Colonic mucosa (tissue), 4 donors: Measurements from ENCODE around the gene DDX6. TPM values are rescaled to one million over a fixed set of nuclear protein-coding genes. Genes with fewer than 3 reads are reported as not detected.

Experiments used
- DNase-seq: peaks from one replicate; pipeline ENCODE4 v3.0.0-alpha.2; 2020
- H3K27ac ChIP-seq: fragments of 200-600 bp; one replicate; pipeline ENCODE4 v1.8.0; 2021
- H3K27me3 ChIP-seq: fragments of 200-600 bp; one replicate; pipeline ENCODE4 v1.8.0; 2021
- H3K36me3 ChIP-seq: fragments of 200-600 bp; one replicate; pipeline ENCODE4 v1.8.0; 2021
- H3K4me1 ChIP-seq: fragments of 200-600 bp; one replicate; pipeline ENCODE4 v1.8.0; 2021; ENCODE audit warnings: mild to moderate bottlenecking
- H3K4me3 ChIP-seq: fragments of 200-600 bp; one replicate; pipeline ENCODE4 v1.8.0; 2021
- H3K9ac ChIP-seq, 2 donors: one replicate each; pipeline ENCODE4 v1.7.0; 2013; ENCODE audit warnings: control low read depth in 2 of 2, low read depth in 2 of 2, low read length in 2 of 2
- H3K9me3 ChIP-seq: fragments of 200-600 bp; one replicate; pipeline ENCODE4 v1.8.0; 2021
- intact Hi-C: fragments of 100-400 bp; cut with DNase I; formaldehyde crosslinking; loops from one replicate; pipeline ENCODE4 v1.14.1; 2022
- total RNA-seq, 2 donors: library from RNA; stranded (reverse); fragmentation: NEBNext Ultra II Directional in 1 of 2; extraction: Animal tissue kit (Norgen Biotek cat#: 25700) in 1 of 2; gene quantifications; one replicate each; pipeline ENCODE4 v1.2.1, GENCODE V29; 2021
- TF ChIP-seq, protein P1 (sequence below): fragments of 200-600 bp; IDR thresholded peaks from one replicate; pipeline ENCODE4 v1.8.0; 2022; ENCODE audit warnings: antibody characterized with exemption, mild to moderate bottlenecking
- donor health status: healthy.
- donor health status: DM: no; HTN: no; CAD: no.
- donor health status: DM: no; HTN: no; CAD: no.

Gene DDX6
- total RNA-seq, 2 donors from 2014 or later, result 79.0 to 108 TPM

DNA sequence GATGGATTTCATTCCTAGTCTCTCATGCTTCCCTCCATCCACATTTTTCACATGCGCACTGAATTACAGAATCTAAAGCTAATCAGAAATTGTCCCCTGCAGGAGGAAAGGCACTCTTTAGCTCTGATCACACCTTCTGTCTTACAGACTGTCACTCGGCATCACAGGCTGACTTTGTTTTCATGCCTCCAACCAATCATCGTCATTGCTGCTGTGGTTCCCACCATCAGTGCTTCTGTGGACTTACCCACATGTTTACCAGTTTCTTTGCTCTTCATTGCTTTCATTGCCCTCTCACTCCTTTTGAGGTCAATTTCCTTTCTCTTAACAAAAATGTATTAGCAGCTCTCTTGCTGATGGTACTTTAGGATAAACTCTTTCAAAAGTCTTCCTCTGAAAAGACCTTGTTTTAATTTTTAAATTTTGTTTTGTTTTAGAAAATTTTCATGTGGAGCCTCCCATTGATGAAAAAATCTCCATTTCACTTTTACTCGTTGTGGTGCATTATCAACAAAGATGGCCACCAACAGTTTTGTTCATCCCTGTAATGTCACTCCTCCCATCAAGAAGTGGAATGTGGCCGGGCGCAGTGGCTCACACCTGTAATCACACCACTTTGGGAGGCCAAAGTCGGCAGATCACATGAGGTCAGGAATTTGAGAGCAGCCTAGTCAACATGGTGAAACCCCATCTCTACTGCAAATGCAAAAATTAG lies 91.3 kb downstream of the DDX6 start:
- Histone ChIP-seq H3K27ac (no peak overlapping the region), H3K9ac (no peak overlapping the region), H3K9me3 (no peaks in the 10 kb centered on the region), H3K4me1 (no peaks in the 10 kb centered on the region), H3K36me3 (no peaks in the 10 kb centered on the region), H3K4me3 (no peak overlapping the region), H3K27me3 (no peaks in the 10 kb centered on the region)
- TF ChIP-seq, protein P1, sequence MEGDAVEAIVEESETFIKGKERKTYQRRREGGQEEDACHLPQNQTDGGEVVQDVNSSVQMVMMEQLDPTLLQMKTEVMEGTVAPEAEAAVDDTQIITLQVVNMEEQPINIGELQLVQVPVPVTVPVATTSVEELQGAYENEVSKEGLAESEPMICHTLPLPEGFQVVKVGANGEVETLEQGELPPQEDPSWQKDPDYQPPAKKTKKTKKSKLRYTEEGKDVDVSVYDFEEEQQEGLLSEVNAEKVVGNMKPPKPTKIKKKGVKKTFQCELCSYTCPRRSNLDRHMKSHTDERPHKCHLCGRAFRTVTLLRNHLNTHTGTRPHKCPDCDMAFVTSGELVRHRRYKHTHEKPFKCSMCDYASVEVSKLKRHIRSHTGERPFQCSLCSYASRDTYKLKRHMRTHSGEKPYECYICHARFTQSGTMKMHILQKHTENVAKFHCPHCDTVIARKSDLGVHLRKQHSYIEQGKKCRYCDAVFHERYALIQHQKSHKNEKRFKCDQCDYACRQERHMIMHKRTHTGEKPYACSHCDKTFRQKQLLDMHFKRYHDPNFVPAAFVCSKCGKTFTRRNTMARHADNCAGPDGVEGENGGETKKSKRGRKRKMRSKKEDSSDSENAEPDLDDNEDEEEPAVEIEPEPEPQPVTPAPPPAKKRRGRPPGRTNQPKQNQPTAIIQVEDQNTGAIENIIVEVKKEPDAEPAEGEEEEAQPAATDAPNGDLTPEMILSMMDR, result no peak
- DNase-seq, result no peak
- intact Hi-C loops, result loop anchor here (10.0 kb wide), 2 partner anchors 65 to 205 kb away; no protein-coding TSS in a partner anchor

Other genes starting within 250 kb of the DDX6 start
- gene IFT46, start 225.2 kb downstream of the DDX6 start, total RNA-seq, result 1 to 10 TPM; 9.3 to 9.5 TPM
- 100 to 1,000 TPM; 151 to 171 TPM for gene ARCN1, start 218.8 kb downstream of the DDX6 start, total RNA-seq
- 10 to 100 TPM; 60.1 to 88.6 TPM for gene PHLDB1, start 183.5 kb downstream of the DDX6 start, total RNA-seq
- 1 to 10 TPM; 2.4 to 2.8 TPM for gene TREH, start 111.5 kb downstream of the DDX6 start, total RNA-seq
- under 1 TPM; 0.05 to 0.19 TPM for gene CXCR5, start 92.7 kb upstream of the DDX6 start, total RNA-seq
- gene BCL9L, start 134.8 kb upstream of the DDX6 start, total RNA-seq, result 10 to 100 TPM; 31.4 to 37.4 TPM
- not detected for gene UPK2, start 165.1 kb upstream of the DDX6 start, total RNA-seq
- gene FOXR1, start 180.6 kb upstream of the DDX6 start, total RNA-seq, result not detected
- gene CENATAC, start 207.0 kb upstream of the DDX6 start, total RNA-seq, result 10 to 100 TPM; 11.9 to 19.0 TPM
- gene RPS25, start 227.2 kb upstream of the DDX6 start, total RNA-seq, result 100 to 1,000 TPM; 710 to 758 TPM
- 10 to 100 TPM; 72.6 to 73.2 TPM for gene TRAPPC4, start 227.6 kb upstream of the DDX6 start, total RNA-seq
- gene SLC37A4, start 239.7 kb upstream of the DDX6 start, total RNA-seq, result 10 to 100 TPM; 48.9 to 56.4 TPM